Fibroblast of mammary gland (primary cell): ENCODE data around the gene UCN.

Experiments used
- DNase-seq: peaks from one replicate; pipeline ENCODE4 v3.0.0-alpha.2; 2010; ENCODE audit warnings: low read depth
- H3K4me3 ChIP-seq: 2 replicates; pipeline ENCODE4 v1.5.1; 2011; ENCODE audit warnings: low read depth, mild to moderate bottlenecking, low read length, moderate library complexity; ENCODE audit not compliant: control insufficient read depth
- TF ChIP-seq, protein P1 (sequence below): conservative IDR thresholded peaks from 2 replicates; pipeline ENCODE4 v1.5.1; 2011; ENCODE audit warnings: low read depth, low read length, inconsistent platforms; ENCODE audit not compliant: control insufficient read depth, insufficient read depth

UCN gene

DNA sequence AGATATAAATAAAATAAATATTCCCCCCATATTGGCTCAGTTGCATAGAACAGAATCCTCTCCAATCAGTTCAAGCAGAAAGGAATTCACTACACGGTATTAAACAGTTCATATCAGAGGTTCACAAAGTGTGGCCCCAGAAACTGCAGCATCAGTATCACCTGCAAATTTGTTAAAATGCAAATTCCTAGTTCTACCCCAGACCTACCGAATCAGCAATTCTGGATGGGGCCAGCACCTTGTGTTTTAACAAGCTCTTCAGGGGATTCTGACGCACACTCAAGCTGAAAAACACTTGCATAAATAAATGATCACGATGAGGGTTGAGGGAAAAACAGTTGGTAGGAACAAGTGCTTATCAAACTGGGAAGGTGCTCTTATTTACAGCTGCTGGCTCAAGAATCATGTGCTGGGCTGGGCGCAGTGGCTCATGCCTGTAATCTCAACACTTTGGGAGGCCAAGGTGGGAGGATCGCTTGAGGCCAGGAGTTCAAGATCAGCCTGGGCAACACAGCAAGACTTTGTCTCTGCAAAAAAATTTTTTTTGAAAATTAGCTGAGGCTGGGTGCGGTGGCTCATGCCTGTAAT is 42.0 kb upstream of the UCN start:
- no peak for DNase-seq
- H3K4me3 ChIP-seq = no peak overlapping the region
- TF ChIP-seq, protein P1, sequence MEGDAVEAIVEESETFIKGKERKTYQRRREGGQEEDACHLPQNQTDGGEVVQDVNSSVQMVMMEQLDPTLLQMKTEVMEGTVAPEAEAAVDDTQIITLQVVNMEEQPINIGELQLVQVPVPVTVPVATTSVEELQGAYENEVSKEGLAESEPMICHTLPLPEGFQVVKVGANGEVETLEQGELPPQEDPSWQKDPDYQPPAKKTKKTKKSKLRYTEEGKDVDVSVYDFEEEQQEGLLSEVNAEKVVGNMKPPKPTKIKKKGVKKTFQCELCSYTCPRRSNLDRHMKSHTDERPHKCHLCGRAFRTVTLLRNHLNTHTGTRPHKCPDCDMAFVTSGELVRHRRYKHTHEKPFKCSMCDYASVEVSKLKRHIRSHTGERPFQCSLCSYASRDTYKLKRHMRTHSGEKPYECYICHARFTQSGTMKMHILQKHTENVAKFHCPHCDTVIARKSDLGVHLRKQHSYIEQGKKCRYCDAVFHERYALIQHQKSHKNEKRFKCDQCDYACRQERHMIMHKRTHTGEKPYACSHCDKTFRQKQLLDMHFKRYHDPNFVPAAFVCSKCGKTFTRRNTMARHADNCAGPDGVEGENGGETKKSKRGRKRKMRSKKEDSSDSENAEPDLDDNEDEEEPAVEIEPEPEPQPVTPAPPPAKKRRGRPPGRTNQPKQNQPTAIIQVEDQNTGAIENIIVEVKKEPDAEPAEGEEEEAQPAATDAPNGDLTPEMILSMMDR = no peak

DNA sequence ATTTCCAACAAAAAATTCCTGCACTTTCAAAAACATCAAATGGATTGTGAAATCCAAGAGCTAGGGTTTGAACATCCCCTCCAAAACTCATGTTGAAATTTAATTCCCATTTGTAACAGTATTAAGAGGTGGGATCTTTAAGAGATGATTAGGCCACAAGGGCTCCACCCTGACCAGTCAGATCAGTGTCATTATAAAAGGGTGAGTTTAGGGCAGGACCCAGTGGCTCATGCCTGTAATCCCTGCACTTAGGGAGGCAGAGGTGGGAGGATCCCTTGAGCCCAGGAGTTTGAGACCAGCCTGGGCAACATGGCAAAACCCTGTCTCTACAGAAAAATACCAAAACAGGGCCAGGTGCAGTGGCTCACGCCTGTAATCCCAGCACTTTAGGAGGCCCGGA is 39.4 kb upstream of the UCN start:
- no peak overlapping the region for H3K4me3 ChIP-seq
- peak; percentile 58 for DNase-seq
- TF ChIP-seq, protein P1 = no peak

DNA sequence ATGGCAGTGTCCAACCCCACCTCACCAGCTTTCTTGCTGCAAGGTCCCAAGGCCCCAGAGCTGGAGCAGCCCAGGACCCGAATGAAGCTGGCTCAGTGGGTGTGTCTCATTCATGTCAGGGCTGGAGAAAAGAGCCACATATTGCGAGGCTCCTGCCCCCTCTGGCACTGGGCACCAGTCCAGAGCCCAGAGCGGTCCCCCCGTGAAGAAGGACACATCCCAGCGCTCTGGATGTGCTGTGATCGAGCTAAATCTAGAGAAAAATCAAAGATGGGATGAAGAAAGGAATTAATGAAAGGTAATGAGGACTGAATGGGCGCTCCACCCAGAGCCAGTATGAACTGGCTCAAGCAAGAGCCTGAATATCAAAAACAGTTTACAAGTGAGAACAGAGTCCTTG is 27.9 kb upstream of the UCN start:
- H3K4me3 ChIP-seq = no peak overlapping the region
- TF ChIP-seq, protein P1 = no peak
- no peak for DNase-seq

DNA sequence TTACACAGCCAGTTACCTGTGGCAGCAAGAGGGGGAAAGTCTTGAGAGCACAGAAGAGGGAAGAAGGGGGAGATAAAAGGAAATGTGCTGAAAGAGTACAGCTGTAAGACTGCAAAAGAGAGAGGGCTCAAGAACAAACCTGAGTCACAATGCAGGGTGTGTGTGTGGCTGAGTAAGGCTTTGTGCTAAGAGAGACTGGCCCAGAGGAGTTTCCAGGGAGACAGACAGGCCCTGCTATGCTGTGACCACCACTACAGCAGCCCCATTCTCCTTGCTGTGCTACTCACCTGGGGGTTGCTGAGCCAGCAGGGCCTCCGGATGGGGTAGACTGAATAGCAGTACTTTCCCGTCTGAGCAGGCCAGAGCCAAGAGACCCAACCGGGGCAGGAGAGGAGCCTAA is 27.1 kb upstream of the UCN start:
- DNase-seq = no peak
- TF ChIP-seq, protein P1 = no peak
- H3K4me3 ChIP-seq = no peak overlapping the region

DNA sequence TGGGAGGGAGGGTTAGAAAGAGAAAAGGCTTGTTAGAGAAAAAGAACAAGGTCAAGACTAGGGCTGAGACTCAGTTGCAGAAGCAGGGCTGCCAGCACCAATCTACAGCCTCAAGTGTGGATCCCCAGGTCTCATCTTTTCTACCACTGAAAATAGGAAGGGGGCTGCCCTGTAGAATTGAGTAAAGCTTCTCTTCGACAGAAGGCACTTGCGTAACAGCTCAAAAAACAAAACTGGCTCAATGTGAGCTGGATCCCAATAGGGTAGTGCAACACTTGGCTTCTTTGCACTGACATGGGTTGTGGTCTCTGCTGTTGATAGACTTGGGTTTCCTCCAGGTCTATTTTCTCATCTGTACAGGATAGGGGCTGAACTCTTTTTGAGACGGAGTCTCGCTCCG is 16.5 kb upstream of the UCN start:
- TF ChIP-seq, protein P1 = no peak
- no peak for DNase-seq
- H3K4me3 ChIP-seq = no peak overlapping the region

DNA sequence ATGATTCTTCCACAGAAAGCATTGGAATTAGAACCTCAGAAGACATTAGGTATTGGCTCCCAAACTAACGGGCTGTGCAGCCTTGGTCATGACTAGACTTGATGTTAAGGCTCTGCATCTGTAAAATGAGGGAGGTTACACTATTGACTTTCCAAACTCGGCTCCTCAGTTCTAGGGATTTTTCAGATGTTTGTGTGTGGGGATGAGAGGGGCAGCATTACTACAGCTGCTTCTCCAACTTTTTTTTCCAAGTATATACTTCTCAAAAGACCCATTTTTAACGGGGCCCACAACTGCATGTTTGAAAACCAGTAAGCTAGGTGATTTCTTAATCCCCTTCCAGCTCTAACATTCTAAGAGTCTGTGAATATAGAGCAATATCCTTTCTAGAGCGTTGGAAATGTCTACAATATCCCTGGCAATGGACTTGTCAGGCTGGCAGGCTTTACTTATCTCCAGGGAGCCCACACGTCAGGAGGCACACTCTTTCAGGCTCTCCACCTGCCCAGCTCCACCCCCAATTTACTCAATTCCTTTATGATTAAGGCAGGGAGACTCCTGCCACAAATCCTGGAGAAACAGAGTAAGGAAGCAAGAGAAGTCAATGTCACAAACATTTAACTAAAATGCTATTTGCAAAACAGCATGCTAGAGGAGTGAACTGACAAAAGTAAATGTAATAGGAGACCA is 15.5 kb upstream of the UCN start:
- TF ChIP-seq, protein P1 = no peak
- H3K4me3 ChIP-seq = peak overlapping the region; percentile 99

More for the DNA sequence above, 15.5 kb upstream of the UCN start:
- peak; percentile 12 for DNase-seq
